HG03565 (cell line): Measurements from ENCODE around the gene GJC2.
"Not testable (repeated sequence)": the region's sequence is repeated elsewhere in the genome, so short reads cannot be mapped to it uniquely, and the experiment has no call there.

Experiments used
- ATAC-seq: cut with Tn5 transposase; IDR thresholded peaks from one replicate; pipeline ENCODE4 v1.9.1; 2021; ENCODE audit warnings: mild to moderate bottlenecking, moderate library complexity; ENCODE audit not compliant: unreplicated experiment

GJC2 gene

DNA sequence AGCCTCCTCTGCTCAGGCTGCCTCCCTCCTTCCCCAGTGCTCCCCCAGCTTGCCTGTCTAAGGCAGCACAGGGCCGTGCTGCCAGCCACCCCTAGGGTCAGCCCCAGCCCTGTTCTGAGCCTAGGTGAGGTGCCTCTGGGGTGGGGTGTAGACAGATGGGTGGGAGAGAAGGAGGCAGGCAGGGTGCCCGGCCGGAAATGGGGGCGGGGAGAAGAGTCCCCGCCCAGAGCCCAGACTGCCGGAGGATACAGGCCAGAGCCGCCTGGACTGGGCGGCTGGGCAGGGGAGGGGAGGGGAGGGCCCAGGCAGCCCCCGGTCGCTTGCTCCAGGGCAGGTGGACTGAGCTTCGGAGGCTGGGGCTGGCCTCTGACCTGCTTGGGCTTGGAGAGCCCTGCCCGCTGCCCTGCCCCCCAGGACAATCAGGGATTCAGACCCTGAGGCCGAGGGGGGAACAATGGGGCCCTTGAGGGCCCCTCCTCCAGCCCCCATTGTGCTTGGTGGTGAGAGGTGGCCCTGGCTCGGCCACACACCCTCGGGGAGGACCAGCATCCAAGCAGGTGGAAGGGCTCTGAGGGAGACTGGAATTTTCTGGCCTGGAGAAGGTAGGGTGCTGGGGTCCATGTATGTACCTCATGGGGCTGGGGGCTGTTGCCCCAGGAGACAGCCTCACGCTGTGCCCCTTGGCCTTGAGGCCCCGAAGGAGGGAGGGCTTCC lies at the start of gene GJC2:
Gene GJC2, plus strand, starts transcription at position 525 of the 714 bp plus-strand sequence. CDS start 7,829 bp downstream, outside the sequence.
- no peak for ATAC-seq

DNA sequence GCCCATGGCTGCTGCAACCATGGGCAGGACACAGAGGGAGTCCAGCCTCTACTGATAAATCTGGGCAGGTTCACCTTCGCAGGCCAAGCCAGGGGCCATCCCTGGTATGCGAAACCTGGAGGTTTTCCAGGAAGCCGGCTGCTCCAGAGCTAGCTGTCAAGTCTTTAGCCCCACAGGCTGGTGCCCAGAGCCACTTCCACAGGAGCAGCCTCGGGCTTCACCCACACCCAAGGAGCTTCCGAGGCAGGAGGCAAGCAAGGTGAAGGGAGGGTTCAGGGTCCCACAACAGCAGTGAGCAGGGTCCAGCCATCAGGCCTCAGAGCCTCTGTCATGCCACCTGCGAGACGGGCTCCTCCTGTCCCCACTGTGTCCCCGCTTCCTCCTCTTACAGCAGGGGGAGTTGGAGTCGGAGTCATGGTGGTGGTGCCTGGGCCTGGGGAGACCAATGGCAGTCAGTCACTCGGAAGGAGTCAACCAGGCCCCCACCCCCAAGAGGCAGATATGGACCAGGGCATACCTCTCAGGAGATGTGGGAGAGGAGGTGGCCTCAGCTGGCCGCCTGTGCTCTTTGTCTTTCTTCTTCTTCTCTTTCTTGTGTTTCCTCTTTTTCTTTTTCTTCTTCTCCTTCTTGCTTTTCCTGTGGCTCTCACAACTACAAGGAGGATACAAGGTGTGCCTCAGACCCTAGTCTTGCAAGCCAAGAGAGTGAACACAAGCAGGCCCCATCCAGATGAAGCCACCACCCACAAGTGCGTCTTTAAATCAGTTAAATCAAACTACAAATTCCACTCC lies 48.7 kb upstream of the GJC2 start:
- no peak for ATAC-seq

- no peak for ATAC-seq
Observed at GRCh38 chr1:228101614-228101993, 48.1 kb upstream of the GJC2 start.

DNA sequence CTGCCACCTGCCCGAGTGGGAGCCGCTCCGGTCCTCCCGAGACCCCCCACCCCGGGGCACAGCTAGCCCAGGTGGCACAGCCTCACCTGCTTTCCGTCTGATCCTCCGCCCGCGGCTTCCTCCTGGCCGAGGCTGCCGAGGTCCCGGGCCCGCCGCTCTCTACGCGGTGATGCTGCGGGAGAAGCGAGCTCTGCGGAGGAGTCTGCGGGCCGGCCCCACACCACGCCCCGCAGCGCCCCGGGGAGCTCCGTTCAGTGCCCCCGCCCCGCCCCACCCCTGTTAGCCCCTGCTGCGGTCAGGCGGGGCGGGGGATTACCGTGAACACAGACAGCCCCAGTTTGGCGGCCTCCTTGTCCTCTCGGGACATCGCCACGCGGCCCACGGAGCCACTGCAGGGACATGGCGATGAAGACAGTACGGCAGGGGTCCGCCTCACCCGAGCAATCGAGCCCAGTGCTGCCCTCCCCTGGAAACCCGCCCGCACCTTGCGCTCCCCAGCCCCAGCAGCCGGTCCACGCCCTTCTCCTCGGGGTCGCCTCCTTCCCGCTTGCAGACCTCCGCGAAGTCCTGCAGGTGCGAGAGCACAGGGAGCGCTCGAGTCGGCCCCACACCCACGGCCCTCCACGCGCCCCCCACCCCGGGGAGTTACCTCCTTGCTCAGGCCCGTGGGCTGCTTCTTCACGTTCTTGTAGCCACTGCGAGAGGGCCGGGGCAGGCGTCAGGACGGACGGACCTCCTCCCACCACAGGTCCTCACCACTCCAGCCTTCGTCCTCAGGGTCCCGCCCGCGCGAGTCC lies 47.5 kb upstream of the GJC2 start:
- no peak for ATAC-seq

DNA sequence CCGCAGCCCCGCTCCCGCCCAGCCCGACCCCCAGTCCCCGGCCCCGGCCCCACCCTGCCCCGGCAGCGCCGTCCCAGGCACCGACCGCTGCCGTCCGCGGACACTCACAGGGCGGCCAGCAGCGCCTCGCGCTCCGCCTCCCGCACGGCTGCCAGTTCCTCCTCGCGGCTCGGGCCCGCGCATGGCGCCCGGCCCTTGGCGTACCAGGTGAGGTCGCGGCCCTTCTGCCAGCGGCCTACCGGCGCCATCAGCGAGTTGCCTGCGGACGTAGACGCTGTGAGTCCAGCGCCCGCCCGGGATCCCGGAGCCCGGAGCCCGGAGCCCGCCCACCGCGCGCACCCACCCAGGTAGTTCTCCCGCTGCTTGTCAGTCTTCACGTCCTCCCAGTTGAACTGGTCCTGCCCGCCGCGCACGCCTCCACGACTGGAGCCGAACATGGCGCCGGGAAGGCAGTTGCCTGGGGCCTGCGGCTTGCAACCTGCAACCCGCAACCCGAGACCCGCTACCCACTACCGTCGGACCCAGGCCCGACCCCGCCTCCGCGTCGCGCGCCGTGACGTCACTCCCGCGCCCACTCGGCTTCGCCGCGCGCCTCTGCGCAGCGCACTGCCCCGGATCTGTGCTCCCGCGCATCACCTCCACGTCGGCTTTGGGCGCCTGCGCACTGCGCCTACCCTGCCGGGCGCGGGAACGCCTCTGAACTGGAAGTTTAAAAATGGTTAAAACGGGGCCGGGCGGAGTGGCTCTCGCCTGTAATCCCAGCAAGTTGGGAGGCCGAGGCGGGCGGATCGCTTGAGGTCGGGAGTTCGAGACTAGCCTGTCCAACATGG lies 46.7 kb upstream of the GJC2 start, which contains the start of gene C1orf35:
Gene C1orf35, minus strand, starts transcription at position 535 of the 830 bp plus-strand sequence. Its CDS starts 98 bp downstream, at position 437.
- peak; percentile 73 for ATAC-seq

- no peak for ATAC-seq
Observed at GRCh38 chr1:228104526-228105269, 45.0 kb upstream of the GJC2 start.

DNA sequence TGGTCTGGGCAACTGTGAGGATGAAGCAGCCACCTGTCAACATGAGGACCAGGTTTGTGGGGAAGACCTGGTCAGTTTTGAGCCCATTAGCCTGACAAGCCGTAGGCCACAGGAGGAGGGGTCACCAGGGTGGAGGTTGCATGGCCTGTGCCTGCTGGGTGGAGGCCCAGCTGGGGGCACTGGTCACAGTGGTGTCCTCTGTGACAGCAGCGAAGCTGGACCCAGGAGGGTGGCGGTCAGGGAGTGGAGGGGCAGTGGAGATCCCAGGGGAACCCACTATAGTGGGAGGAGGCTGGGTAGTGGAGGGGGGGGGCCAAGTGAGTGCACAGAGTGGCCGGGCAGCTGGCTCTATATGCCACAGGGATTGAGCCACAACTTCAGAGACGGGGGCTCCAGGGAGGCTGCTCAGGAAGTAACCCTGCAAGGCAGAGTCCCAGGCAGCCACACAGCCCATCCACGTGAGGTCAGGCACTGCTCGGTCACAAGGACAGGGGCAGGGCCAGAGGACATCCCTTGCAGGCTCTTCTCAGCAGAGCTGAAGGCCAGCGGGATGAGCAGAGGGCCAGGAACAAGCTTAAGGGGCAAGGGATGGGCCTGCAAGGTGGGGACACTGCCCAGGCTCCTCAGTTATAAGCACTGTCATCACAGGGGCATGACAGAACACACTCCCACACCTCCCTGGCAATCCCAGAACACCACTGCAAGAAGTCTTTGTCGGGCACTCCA lies 44.3 kb upstream of the GJC2 start:
- no peak for ATAC-seq

- no peak for ATAC-seq
Observed at GRCh38 chr1:228105996-228106799, 43.5 kb upstream of the GJC2 start.

DNA sequence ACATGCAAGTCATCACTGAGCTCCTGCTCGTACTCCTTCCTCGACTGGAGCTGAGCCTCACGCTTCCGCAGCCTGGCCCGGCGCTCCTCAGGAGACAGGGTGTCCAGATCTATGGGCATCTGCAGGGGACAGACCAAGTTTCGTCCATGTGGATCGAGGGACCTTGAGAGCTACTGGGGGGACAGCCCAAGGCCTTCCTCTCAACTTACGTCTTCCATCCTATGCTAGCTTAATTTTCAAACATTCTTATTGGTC lies 43.0 kb upstream of the GJC2 start:
- ATAC-seq = no peak

GRCh38 chr1:228107636-228108035 lies 42.1 kb upstream of the GJC2 start:
- no peak for ATAC-seq

- ATAC-seq = no peak
Observed at GRCh38 chr1:228108055-228108690, 41.6 kb upstream of the GJC2 start.

DNA sequence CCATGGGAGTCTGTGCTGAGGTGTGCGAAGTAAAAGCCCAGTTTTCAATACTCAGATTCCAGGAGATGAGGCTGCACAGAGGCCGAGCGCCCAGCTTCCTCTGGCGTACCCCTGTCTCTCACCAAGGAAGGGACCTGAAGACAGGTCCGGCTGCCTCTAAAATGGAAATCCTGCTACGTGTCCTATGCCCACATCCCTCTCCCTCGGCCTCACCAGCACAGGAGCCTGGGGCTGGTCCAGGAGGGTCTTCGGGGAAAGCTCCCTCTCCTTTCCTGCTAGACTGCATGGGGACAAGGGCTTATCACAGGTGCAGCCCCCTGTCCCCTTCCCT lies 41.0 kb upstream of the GJC2 start:
- ATAC-seq = no peak

- peak; percentile 92 for ATAC-seq
Observed at GRCh38 chr1:228109073-228109961, 40.4 kb upstream of the GJC2 start, which contains the start of gene MRPL55. Gene MRPL55 (minus strand): TSS chr1:228109299. CDS start chr1:228108260, 1,039 bp downstream.

DNA sequence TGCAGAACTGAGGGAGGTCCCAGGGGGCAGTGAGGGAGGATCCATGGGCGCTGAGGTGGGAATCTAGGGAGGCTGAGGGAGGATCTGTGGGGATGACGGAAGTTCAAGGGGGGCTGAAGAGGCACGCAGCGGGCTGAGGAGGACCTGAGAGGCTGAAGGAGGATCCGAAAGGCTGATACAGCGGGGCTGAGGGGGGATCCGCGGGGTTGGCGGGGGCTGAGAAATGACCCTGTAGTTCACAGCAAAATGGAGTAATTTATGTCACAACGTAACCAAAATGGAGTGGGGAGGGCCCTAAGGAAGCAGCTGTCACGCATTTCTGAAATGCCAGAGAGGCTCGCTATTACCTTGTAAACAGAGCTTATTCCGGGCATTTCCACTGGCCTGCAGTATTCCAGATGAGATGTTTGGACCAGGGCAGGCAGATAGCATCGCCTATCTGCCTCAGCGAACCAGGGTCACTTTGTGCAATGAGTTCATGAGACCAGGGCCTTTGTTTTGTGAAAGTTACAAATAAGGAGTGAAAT lies 39.7 kb upstream of the GJC2 start:
- no peak for ATAC-seq

GRCh38 chr1:228110556-228110955 lies 39.2 kb upstream of the GJC2 start:
- no peak for ATAC-seq

DNA sequence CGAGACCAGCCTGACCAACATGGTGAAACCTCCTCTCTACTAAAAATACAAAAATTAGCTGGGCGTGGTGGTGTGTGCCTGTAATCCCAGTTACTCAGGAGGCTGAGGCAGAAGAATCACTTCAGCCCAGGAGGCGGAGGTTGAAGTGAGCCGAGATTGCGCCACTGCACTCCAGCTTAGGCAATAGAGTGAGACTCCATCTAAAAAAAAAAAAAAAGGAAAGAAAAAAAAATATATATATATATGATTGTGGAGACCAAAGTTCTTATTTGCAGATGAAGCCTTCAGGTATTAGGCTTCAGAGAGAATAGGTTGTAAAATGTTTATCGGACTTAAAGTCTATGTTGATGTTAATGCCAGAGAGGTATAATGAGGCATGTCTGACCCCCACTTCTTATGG lies 38.4 kb upstream of the GJC2 start:
- not testable (repeated sequence) for ATAC-seq

DNA sequence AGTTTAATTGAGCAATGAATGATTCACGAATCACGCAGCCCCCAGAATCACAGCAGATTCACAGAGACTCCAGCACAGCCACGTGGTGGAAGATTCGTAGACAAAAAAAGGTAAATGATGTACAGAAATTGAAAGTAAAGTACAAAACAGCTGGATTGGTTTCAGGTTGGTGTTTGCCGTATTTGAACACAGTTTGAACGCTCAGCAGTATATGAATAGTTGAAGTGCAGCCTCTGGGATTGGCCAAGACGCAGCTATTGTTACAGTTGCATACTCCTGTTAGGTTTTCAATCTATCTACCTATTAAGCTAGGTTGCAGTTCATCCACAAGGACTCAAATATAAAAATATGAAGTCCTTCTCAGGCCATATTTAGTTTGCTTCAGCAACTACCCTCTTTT lies 37.6 kb upstream of the GJC2 start:
- no peak for ATAC-seq
